Stimulated activated CD8-positive, alpha-beta memory T cell treated with anti-CD3 and anti-CD28 coated beads, Interleukin-15, amount 100 ng/mL, for 24 hours (primary cell): Measurements from ENCODE around the gene PTPN2.
"Not testable (repeated sequence)": the region's sequence is repeated elsewhere in the genome, so short reads cannot be mapped to it uniquely, and the experiment has no call there.

Source experiments
- DNase-seq: peaks from one replicate; pipeline ENCODE4 v3.0.0-alpha.2; 2020; ENCODE audit warnings: low read depth

PTPN2 gene

DNA sequence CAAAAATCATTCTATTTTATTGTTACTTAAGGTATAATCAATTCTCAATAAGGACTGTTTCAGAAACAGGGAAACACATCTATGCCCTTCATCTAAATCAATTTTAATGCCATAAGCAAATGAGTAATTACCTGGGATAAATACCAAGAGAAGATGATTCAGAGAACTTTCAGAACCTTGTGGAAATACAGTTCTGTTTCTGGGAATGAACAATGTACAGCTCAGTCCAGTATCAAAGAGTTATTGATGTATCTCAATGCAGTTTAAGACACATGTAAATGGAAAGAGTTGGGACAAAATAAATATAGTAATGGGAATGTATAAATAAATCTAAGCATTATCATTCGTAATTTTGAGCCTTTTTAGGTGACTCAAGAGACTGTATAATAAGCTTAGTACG is 60.1 kb downstream of the PTPN2 start:
- no peak for DNase-seq

DNA sequence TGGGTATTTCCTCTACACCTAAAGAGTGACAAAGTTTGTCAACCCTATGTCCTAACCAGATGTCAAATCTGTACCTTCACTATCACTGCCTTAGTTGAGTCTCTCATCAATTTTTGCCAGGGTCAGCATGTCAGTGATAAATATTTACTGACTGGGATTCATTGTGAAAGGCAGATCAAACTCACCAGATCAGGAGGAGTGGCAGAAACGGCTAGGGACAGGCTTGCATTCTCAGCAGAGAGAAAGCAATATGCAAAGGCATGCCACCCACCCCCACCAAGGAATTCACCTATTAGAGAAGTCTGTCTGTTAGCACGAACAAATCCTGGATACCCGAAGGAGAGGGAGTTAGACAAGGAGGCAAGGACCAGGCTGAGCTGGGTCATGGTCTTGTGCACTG is 62.6 kb downstream of the PTPN2 start:
- DNase-seq, result no peak

DNA sequence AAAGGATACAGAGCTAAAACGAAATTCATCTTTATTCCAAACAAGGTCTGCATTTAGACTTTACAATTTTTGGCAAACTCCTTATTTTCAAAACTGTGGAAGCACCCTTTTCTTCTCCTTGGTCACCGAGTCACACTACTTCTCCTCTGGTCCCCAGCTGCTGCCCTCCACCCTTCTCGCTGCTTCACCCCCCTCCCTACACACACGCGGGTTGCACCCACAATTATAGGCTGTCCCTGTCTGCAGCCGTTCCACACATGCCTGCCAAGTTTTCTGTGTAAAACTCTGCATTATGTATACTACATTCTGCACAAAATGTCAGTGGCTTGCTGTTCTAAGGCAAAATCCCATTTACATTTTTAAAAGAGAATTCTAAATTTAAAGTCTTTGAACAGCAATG is 63.5 kb downstream of the PTPN2 start:
- DNase-seq, result no peak

DNA sequence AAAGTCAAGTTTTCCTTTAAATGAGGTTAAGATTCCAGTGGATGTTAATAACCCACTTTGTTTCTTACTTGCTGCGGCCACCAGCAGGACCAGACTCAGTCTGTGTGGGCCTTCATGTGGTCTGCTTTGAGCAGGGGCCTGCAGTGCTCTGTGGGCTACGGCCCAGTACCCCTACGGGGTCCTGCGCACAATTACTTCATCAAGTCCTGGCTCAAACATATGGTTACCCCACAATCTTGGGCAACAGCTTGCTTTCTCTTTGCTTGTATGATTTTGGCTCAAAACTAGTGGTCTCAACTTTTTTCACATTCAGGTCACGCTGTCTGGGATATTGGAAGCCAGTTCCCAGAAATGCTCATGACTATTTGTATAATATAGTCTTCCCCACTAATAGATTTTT is 64.2 kb downstream of the PTPN2 start:
- no peak for DNase-seq

DNA sequence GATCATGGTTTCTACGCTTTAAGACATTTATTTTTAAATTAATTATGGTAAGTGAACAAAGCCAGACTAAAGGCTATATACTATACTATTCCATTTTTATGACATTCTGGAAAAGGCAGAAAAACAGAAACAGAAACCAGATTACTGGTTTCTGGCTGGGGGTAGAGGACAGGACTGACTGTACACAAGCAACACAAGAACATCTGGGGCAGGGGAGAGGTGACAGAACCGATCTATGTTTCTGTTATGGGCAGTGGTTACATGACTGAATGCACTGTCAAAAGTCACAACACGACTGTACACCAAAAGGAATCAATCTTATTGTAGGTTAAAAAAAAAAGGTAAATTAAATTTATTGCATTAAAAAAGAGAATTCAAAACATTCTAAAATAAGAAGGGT is 64.7 kb downstream of the PTPN2 start:
- DNase-seq, result no peak

DNA sequence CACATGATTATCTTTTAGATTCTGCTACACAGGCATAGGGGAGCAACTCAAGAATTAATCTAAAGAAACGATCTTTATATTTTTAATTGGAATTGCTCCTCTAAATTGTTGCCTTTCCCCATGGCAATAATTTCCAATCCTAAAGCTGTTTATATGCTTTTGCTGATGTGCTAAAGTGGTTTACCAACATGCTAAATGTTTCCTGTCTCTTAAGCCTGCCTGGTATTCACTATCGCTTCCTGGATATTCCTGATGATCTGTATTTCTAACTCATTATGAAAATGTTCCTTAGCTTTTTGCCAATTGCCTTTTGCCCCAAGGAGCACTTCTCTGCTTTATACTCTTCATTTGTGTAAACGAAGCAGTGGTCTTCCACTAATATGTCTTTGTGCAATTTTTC is 65.8 kb downstream of the PTPN2 start:
- DNase-seq, result no peak

DNA sequence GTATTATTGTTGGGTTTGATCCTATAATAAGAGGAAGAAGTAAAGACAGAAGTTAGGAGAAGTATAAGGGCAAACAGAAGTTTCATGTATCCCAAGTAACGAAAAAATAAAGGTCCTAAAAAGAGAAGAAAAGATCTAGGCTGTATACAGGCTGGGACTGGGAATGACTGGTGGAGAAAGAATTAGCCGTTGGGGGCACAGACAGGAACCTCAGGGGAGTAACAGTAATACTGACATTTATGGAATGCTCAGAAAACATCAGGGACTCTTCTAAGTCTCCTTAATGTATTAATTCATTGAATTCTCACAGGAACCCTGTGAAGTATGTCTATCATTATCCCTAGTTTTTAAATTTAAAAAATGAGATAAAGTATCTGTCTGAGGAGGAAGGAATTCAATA is 67.6 kb downstream of the PTPN2 start:
- no peak for DNase-seq

DNA sequence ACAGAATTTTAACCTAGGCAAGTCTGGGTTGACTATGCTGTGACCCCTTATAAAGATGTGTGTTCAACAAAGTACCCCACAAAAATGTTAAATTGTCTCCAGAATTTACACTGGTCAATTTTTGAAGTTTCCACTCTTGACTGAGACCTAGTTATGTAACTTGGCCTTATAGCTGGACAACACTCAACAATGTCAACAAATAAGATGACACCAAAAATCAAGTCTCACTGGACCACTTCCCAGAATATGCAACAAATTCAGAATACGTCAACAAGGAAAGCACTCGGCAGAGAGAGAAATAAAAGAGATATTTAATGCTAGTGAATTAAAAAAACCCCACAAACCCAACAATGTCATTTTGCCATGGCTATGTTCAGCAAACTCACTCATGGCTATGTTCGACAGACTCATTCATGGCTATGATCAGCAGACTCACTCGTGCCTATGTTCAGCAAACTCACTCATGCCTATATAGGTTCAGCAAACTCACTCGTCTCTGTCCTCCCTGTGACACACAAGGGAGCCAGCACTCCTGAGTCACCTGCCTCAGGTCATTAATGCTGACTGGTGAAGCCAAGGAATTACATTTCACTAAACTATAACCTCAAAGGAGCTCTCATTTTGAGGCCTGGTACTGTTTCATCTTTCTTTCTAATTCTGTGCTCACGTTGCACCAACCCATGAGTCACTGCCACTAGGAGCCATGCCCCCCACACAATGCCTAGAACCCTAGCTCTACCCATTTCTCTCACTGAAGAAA is 72.7 kb downstream of the PTPN2 start:
- no peak for DNase-seq

DNA sequence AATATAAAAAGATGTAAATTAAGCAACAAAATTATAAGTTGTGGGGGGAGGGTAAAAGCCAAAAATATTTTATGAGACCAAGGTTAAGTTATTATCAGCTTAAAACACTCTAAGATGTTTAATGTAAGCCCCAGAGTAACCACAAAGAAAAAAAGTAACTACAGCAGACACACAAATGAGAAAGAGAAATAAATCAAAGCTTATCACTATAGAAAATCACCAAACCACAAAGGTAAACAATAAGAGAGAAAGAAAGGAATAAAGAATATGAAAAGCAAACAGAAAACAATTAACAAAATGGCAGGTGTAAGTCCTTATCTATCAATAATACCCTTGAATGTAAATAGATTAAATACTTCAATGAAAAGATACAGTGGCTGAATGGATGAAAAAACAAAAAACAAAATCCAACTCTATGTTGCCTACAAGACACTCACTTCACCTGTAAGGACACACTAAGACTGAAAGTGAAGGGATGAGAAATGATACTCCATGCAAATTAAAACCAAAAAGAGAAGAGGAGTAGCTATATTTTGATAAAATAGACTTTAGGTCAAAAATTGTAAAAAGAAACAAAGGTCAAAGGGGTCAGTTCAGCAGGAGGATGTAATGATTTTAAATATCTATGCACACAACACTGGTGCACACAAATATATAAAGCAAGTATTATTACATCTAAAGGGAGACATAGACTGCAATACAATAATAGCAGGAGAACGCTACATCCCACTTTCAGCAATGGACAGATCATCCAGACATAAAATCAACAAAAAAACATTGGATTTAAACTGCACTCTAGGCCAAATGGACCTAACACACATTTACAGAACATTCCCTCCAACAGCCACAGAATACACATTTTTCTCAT is 80.7 kb downstream of the PTPN2 start:
- DNase-seq, result no peak

DNA sequence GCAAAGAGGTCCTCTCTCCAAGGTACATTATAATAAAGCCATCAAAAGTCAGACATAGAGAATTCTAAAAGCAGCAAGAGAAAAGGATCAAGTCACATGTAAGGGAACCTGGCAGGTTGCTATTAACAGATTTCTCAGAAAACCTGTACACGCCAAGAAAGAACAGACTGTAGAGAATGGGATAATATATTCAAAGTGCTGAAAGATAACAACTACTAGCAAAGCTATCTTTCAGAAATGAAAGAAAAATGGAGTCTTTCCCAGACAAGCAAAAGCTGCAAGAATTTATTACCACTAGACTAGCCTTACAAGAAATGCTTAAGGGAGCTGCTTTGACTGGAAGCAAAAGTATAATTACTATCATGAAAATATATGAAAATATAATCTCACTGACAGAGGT is 81.5 kb downstream of the PTPN2 start:
- no peak for DNase-seq

DNA sequence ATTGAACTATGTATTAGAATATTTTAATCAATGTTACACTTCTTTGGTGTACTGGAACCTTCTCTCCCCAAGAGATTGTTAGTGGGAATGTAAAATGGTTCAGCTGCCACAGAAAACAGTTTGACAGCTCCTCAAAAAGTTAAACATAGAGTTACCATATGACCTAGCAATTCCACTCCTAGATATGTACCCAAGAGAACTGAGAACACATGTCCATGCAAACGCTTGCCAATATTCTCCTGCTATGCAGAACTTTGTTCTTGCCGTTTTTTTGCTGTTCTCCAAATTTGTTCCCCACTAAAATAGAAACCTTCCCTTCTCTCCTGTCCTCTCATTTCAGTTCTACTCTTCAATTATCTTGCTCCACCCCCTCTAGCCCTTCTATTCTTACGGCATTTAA is 87.6 kb downstream of the PTPN2 start:
- DNase-seq, result no peak

DNA sequence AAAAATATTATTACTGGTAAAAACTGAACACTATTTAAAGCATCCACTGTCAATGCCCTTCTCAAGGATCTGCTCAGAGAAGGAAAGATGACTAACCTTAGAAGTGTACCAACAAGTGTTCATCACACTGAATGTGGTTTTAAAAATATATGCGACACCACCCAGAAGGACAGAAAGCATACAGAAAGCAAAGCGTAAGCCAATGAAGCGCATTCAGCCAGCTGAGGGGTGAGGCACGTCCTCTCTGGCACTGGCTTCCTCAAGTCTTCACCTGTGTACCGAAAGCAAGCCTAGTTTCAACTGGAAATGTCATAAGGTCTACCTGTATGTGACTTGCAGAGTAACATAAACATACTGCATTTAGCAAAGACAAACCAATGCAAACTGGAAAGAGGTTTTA is 92.4 kb downstream of the PTPN2 start:
- no peak for DNase-seq

DNA sequence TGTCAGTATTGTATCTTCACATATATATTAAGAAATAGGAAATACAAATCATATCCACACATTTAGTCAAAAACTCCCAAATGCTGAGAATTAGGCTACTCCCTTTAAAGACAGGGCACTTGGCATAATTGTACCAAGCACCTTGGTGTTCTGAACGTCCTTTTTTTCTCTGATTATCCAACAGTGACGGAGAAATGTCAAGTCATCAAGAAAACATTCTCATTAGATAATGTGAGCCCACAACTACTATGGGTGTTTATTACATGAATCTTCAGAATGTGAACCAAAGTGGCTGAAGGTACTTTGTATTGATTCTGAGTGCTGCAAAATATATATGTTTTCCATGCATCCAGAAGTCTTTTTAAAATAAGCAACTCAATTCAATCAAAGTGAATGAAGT is 97.4 kb downstream of the PTPN2 start:
- no peak for DNase-seq

DNA sequence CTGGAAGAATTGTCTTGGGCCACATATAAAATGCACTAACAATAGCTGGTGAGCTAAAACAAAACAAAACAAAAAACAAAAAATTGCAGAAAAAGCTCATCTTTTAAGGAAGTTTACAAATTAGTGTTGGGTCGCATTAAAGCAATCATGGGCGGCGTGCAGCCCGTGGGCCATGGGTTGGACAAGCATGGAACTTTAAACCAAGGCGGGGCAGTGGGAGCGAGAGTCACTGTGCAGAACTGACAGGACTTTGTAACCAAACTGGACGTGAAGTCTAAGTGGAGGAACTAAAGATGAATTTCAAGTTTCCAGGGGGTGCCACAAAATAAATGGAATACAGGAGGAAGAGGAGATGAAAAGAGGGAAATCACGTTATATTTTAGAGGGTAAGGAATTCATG is 100.5 kb downstream of the PTPN2 start:
- DNase-seq, result no peak

DNA sequence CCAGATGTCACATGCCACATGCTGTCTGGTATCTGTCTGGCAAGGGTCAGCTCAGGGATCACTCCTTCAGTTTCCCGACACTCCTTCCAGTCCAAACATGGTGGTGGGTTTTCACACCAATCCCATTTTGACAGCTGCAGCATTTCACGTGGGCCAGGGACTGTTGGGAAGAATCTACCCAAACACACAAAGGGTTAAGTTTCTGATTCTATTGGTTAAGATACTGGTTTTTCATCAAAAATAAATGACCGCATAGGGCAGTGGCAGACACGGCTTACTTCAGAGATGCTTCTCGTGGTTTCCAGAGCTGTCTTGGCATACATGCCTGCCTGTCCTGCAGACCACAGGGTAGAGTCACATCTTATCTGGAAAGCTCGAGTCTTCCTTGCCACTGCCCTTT is 101.5 kb downstream of the PTPN2 start:
- DNase-seq, result no peak

DNA sequence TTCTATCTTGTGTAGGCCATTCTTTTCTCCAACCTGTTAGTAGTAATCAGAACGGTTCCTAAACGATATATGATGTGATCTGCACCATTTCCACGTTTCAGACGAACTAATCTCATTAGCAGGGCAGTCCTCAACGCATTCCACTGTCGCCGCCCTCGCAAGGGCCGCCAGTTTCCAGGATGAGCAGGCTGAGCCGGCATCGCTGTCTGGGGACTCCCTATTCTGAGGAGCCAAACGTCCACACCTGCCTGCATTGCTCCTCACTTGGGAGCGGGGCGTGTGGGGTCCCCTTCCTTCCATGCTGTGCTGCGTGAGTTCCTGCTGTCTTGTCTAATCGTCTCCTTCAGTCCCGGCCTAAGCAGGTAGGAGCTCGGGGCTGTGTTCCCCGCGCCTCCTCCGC is 104.6 kb downstream of the PTPN2 start:
- no peak for DNase-seq

DNA sequence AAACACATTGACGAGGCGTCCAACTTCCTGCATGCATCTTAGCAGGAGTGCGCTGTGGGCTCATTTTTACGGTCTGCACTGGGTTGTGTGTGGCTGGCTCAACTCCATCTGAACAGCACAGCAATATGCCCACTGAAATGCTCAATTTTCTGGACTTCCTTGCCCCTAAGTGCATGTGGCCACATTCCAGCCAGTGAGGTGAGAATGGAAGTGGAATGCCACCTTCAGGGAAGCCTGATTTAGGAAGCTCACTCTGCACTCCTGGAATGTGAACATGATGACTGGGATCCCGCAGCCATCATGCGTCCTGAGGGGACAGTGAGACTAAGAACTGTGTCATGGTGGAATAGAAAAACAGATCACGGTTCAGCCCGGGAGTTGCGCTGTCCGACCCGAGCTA is 105.0 kb downstream of the PTPN2 start:
- no peak for DNase-seq

DNA sequence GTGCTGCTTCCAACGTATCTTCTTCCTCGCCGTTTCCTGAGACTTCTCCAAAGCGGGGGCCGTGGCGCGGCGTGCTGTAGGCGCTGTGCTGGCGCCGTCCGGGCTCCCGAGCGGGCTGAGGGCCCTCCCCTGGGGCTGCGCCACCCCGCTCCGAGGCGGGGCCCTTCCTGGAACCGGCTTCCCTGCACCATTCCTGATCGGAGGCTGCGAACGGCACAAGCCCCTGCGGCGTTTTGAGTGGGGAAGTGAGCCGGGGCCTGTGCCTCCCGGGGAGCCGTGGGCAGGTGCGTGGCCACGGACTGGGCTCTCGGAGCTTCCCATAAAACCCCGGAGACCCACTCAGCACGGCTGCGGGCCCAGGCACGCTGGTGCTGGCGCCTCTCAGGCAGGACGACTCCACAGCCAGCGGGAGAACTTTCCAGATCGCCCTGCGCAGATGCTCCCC is 106.5 kb downstream of the PTPN2 start:
- no peak for DNase-seq

DNA sequence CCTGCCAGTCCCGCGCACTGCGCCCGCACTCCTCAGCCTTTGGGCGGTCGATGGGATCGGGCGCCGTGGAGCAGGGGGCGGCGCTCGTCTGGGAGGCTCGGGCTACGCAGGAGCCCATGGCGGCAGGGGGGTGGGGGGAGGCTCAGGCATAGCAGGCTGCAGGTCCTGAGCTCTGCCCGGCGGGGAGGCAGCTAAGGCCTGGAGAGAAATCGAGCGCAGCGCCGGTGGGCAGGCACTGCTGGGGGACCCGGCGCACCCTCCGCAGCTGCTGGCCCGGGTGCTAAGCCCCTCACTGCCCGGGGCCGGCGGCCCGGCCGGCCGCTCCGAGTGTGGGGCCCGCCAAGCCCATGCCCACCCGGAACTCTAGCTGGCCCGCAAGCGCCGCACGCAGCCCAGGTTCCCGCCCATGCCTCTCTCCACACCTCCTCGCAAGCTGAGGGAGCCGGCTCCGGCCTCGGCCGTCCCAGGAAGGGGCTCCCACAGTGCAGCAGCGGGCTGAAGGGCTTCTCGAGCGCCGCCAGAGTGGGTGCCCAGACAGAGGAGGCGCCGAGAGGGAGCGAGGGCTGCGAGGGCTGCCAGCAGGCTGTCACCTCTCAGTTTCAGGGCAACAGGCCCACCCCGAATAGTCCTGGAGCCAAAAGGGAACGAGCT is 107.1 kb downstream of the PTPN2 start:
- no peak for DNase-seq

DNA sequence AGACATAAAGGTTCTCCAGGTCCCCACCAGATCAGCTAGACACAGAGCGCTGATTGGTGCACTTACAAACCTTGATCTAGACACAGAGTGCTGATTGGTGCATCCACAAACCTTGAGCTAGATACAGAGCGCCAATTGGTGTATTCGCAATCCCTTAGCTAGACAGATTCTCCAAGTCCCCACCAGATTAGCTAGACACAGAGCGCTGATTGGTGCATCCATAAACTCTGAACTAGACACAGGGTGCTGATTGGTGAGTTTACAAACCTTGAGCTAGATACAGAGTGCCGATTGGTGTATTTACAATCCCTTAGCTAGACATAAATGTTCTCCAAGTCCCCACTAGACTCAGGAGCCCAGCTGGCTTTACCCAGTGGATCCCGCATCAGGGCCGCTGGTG is 107.6 kb downstream of the PTPN2 start:
- DNase-seq, result not testable (repeated sequence)

DNA sequence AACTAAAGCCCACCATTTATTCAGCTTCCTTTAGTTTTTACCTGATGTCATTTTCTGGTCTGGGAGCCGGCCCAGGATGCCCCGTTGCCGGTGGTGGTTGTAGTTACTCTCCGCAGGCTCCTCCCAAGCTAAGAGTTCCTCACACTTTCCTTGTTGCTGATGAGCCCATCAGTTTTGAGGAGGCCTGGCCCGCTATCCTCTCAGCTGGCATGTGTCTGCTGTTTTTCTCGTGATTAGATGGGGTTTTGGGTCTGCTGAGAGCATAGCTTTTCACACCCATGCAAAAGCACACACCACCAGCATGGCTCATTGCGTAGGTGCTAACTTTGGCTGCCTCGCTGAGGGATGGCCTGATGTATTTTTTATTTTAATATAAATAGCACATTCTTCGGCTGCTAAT is 109.1 kb downstream of the PTPN2 start:
- no peak for DNase-seq

DNA sequence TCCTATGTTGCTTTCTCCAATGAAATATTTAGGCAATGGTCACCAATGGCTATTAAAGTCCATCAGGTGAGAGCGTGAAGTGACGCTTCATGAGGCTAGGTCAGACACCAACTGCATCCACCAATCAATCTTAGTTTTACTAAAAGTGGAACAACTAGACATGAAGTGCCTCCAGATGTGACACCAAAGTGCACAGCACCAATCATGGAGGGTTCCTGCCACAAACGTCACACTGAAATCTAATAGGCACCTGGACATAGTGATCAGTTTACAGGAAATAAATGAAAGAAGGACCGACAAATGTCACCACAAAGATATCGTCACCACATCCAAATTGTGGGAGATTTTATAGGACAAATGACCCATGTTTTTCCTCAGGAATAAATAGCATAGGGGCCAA is 110.7 kb downstream of the PTPN2 start:
- DNase-seq, result no peak

DNA sequence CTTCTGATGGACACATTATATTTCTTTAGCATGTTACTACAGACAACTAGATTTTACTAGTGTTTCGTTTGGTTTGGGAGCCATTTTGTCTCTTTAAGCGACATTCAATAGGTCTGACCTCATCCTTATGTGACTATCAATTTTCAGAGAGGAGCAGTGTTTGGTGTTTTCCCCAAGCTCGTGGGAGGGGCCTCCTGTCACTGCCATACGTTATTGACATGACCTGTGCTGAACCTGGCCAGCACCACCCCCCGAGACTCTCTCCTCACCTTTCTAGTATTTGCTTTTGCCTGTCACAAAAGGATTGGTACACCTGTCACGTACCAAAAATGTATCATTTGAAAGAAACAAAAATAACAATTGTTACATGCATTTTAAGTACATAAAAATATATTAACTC is 111.9 kb downstream of the PTPN2 start:
- DNase-seq, result no peak
